B cell (primary cell): ENCODE data around the gene PAK1IP1.

ENCODE experiments used
- EZH2 ChIP-seq: IDR thresholded peaks from 2 replicates; pipeline ENCODE4 v1.6.1; 2012; ENCODE audit warnings: borderline replicate concordance, low read depth, mild to moderate bottlenecking, moderate library complexity, low read length; ENCODE audit not compliant: insufficient read depth, poor library complexity, severe bottlenecking
- TF ChIP-seq, protein P1 (sequence below): fragments of 200-600 bp; IDR thresholded peaks from one replicate; pipeline ENCODE4 v1.8.0; 2022; ENCODE audit warnings: antibody characterized with exemption, mild to moderate bottlenecking

DNA sequence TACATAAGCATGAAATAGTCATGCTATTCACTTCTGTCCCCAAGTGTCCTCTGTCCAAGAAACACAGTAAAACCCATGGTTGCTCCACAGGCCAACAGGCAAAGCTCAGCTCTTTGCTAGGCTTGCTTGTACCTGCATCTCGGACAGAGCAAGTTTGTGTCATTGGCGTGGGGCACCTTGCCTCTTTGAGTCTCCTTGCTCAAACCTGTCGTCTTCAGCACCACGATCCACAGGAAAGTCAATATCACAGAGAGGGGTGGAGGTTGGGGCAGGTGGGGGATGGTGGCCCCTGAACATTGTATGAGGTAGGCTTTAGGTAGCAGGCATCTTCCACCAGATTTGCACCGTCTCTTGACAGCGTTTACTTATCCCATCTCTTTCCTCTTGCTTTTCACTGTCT lies 48.7 kb downstream of the PAK1IP1 start:
- TF ChIP-seq, protein P1, sequence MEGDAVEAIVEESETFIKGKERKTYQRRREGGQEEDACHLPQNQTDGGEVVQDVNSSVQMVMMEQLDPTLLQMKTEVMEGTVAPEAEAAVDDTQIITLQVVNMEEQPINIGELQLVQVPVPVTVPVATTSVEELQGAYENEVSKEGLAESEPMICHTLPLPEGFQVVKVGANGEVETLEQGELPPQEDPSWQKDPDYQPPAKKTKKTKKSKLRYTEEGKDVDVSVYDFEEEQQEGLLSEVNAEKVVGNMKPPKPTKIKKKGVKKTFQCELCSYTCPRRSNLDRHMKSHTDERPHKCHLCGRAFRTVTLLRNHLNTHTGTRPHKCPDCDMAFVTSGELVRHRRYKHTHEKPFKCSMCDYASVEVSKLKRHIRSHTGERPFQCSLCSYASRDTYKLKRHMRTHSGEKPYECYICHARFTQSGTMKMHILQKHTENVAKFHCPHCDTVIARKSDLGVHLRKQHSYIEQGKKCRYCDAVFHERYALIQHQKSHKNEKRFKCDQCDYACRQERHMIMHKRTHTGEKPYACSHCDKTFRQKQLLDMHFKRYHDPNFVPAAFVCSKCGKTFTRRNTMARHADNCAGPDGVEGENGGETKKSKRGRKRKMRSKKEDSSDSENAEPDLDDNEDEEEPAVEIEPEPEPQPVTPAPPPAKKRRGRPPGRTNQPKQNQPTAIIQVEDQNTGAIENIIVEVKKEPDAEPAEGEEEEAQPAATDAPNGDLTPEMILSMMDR, result no peak
- TF ChIP-seq EZH2, result no peak
